Astrocyte (in vitro differentiated cells and primary cell): ENCODE data around the gene CACNG3. TPM values are rescaled to one million over a fixed set of nuclear protein-coding genes. Genes with fewer than 3 reads are reported as not detected.

ENCODE experiments used
- DNase-seq: peaks from one replicate; pipeline ENCODE4 v3.0.0-alpha.2; 2010; ENCODE audit warnings: low read depth
- FAIRE-seq: peaks from 2 replicates; lab custom pipeline; 2011; peaks lifted over from hg19 to GRCh38; lab: Jason Lieb, UNC
- H2AFZ ChIP-seq: 2 replicates; pipeline ENCODE4 v1.6.0; 2012; ENCODE audit warnings: low read depth, low read length, inconsistent platforms
- H3K27ac ChIP-seq: 2 replicates; pipeline ENCODE4 v1.5.1; 2011; ENCODE audit warnings: low read depth, low read length, inconsistent platforms
- H3K27me3 ChIP-seq: 2 replicates; pipeline ENCODE4 v1.6.0; 2011; ENCODE audit warnings: low read length, inconsistent platforms; ENCODE audit not compliant: insufficient read depth
- H3K36me3 ChIP-seq: 2 replicates; pipeline ENCODE4 v1.5.1; 2011; ENCODE audit warnings: low read length, inconsistent platforms; ENCODE audit not compliant: insufficient read depth
- H3K4me1 ChIP-seq: 2 replicates; pipeline ENCODE4 v1.5.1; 2011; ENCODE audit warnings: low read length, inconsistent platforms; ENCODE audit not compliant: insufficient read depth
- H3K4me2 ChIP-seq: 2 replicates; pipeline ENCODE4 v1.6.0; 2012; ENCODE audit warnings: low read length, inconsistent platforms
- H3K4me3 ChIP-seq: 2 replicates; pipeline ENCODE4 v1.5.1; 2011; ENCODE audit warnings: low read depth, mild to moderate bottlenecking, low read length, inconsistent platforms; ENCODE audit not compliant: insufficient read depth
- H3K79me2 ChIP-seq: 2 replicates; pipeline ENCODE4 v1.6.0; 2012; ENCODE audit warnings: mild to moderate bottlenecking, low read length, inconsistent platforms; ENCODE audit not compliant: insufficient read depth
- H3K9ac ChIP-seq: 2 replicates; pipeline ENCODE4 v1.6.0; 2012; ENCODE audit warnings: mild to moderate bottlenecking, low read length, inconsistent platforms
- H3K9me3 ChIP-seq: 2 replicates; pipeline ENCODE4 v1.5.1; 2012; ENCODE audit warnings: low read depth, mild to moderate bottlenecking, low read length, inconsistent platforms; ENCODE audit not compliant: insufficient read depth
- H4K20me1 ChIP-seq: 2 replicates; pipeline ENCODE4 v1.6.0; 2012; ENCODE audit warnings: low read length, inconsistent platforms; ENCODE audit not compliant: insufficient read depth
- H3K27ac Mint-ChIP-seq: one replicate; pipeline ENCODE4 v1.8.0; 2021; ENCODE audit warnings: mild to moderate bottlenecking, mixed read lengths; ENCODE audit not compliant: unreplicated experiment
- H3K27me3 Mint-ChIP-seq: one replicate; pipeline ENCODE4 v1.8.0; 2021; ENCODE audit warnings: low read depth, mixed read lengths; ENCODE audit not compliant: unreplicated experiment
- H3K36me3 Mint-ChIP-seq: one replicate; pipeline ENCODE4 v1.8.0; 2021; ENCODE audit warnings: low read depth, mixed read lengths; ENCODE audit not compliant: unreplicated experiment
- H3K4me1 Mint-ChIP-seq: one replicate; pipeline ENCODE4 v1.8.0; 2021; ENCODE audit warnings: low read depth, mixed read lengths; ENCODE audit not compliant: unreplicated experiment
- H3K4me3 Mint-ChIP-seq: one replicate; pipeline ENCODE4 v1.8.0; 2021; ENCODE audit warnings: mild to moderate bottlenecking, moderate library complexity, mixed read lengths; ENCODE audit not compliant: unreplicated experiment
- H3K9me3 Mint-ChIP-seq: one replicate; pipeline ENCODE4 v1.8.0; 2021; ENCODE audit warnings: mild to moderate bottlenecking, mixed read lengths; ENCODE audit not compliant: unreplicated experiment
- EZH2 ChIP-seq: IDR thresholded peaks from 2 replicates; pipeline ENCODE4 v1.6.1; 2012; ENCODE audit warnings: mild to moderate bottlenecking, low read length, inconsistent platforms; ENCODE audit not compliant: insufficient read depth
- total RNA-seq: library from RNA; stranded (reverse); gene quantifications from 2 replicates; pipeline ENCODE4 v1.2.1, GENCODE V29; 2021
- TF ChIP-seq, protein P1 (sequence below): IDR thresholded peaks from 2 replicates; pipeline ENCODE4 v1.5.1; 2011; ENCODE audit warnings: low read depth, mild to moderate bottlenecking, inconsistent platforms, low read length, moderate library complexity; ENCODE audit not compliant: insufficient read depth

Gene CACNG3
- total RNA-seq, 1 donor from 2014 or later, result not detected

DNA sequence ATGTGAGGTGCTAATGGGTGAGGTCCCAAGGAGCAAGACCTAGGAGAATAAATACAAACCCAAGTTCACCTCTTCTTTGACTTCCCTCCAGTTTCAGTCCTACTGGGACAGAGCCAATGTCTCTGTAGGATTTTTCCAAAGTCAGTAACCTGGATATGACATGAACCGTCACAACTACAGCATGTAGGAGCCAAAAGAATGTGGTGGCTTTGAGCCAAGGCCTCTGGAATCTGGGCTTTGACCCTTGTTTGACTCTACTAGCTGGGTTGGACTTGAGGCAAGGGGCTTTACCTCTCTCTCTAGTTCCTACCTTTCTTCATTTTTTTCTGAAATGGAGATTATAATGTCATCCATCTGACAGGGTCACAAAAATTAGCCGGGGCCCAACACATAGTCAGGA is 91.4 kb downstream of the CACNG3 start:
- H3K9ac ChIP-seq, result no peak overlapping the region
- H3K4me1 Mint-ChIP-seq, result peaks cover 8% of the 10 kb centered on the region
- TF ChIP-seq, protein P1, sequence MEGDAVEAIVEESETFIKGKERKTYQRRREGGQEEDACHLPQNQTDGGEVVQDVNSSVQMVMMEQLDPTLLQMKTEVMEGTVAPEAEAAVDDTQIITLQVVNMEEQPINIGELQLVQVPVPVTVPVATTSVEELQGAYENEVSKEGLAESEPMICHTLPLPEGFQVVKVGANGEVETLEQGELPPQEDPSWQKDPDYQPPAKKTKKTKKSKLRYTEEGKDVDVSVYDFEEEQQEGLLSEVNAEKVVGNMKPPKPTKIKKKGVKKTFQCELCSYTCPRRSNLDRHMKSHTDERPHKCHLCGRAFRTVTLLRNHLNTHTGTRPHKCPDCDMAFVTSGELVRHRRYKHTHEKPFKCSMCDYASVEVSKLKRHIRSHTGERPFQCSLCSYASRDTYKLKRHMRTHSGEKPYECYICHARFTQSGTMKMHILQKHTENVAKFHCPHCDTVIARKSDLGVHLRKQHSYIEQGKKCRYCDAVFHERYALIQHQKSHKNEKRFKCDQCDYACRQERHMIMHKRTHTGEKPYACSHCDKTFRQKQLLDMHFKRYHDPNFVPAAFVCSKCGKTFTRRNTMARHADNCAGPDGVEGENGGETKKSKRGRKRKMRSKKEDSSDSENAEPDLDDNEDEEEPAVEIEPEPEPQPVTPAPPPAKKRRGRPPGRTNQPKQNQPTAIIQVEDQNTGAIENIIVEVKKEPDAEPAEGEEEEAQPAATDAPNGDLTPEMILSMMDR, result no peak
- no peak for TF ChIP-seq EZH2
- peaks cover 4% of the 10 kb centered on the region for H3K9me3 Mint-ChIP-seq
- no peaks in the 10 kb centered on the region for H3K4me1 ChIP-seq
- no peaks in the 10 kb centered on the region for H3K36me3 Mint-ChIP-seq
- no peak overlapping the region for H3K4me3 Mint-ChIP-seq
- DNase-seq, result no peak
- no peak overlapping the region for H3K27ac Mint-ChIP-seq
- FAIRE-seq, result no peak
- H3K79me2 ChIP-seq, result no peaks in the 10 kb centered on the region
- no peak overlapping the region for H3K4me2 ChIP-seq
- peaks cover 4% of the 10 kb centered on the region for H3K27me3 Mint-ChIP-seq
- no peak overlapping the region for H3K27ac ChIP-seq
- H3K9me3 ChIP-seq, result no peaks in the 10 kb centered on the region
- H2AFZ ChIP-seq, result no peak overlapping the region
- H3K27me3 ChIP-seq, result no peaks in the 10 kb centered on the region
- H4K20me1 ChIP-seq, result no peaks in the 10 kb centered on the region
- no peak overlapping the region for H3K4me3 ChIP-seq
- H3K36me3 ChIP-seq, result no peaks in the 10 kb centered on the region

DNA sequence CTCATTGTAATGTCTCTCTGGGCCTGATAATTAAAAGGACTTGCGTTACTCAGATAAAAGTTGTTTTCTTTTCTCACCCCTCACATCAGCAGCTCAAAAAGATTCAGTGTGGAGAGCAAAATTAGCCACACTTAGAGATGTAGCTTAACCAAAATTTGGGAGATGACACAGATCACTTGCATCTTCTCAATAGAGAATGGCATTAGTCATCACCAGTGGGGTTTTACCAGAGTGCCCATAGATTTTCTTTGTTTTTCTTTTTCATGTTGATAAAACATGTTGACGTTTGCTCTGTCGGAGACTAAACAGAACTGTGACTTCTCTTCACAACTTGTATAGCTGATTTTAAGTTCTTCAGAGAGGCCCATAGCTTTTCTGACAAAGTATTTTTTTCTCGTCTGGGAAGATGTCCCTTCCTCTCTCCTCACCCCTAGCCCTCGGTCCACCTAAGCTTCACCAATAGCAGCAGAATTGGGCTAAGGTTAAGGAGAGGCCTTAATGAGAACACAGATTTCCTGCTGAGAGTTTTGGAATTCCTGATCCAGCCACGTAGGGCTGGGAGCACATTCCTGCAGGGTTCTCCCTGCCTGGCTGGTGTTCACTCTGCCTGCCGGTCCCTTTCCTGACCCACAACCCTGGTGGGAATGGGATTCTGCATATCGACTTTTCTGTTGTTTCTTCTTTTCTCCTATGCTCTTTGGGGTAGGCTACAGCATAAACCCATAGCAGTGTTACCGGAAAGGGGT is 92.6 kb downstream of the CACNG3 start:
- H3K36me3 ChIP-seq, result no peaks in the 10 kb centered on the region
- H2AFZ ChIP-seq, result no peak overlapping the region
- H3K27me3 ChIP-seq, result no peaks in the 10 kb centered on the region
- no peak overlapping the region for H3K4me2 ChIP-seq
- Mint-ChIP-seq H3K36me3 (no peaks in the 10 kb centered on the region), H3K9me3 (peaks cover 4% of the 10 kb centered on the region), H3K27me3 (peaks cover 4% of the 10 kb centered on the region), H3K27ac (peak overlapping the region; percentile 20), H3K4me1 (peaks cover 8% of the 10 kb centered on the region), H3K4me3 (no peak overlapping the region)
- H4K20me1 ChIP-seq, result no peaks in the 10 kb centered on the region
- H3K4me1 ChIP-seq, result no peaks in the 10 kb centered on the region
- H3K79me2 ChIP-seq, result no peaks in the 10 kb centered on the region
- H3K9ac ChIP-seq, result no peak overlapping the region
- H3K9me3 ChIP-seq, result no peaks in the 10 kb centered on the region
- H3K27ac ChIP-seq, result no peak overlapping the region
- FAIRE-seq (no peak), DNase-seq (no peak)
- H3K4me3 ChIP-seq, result no peak overlapping the region
- no peak for TF ChIP-seq EZH2
- TF ChIP-seq, protein P1, result no peak

DNA sequence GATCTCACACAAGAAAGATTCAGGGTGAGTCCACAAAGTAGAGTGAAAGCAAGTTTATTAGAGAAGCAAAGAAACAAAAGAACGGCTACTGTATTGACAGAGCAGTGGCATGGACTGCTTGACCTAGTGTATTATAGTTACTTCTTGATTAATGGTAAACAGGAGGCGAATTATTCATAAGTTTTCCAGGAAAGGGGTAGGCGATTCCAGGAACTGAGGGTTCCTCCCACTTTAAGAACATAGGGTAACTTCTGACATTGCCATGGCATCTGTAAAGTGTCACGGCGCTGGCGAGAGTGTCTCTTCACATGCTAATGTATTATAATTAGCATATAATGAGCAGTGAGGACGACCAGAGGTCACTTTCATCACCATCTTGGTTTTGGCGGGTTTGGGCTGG is 93.2 kb downstream of the CACNG3 start:
- Histone ChIP-seq H4K20me1 (no peaks in the 10 kb centered on the region), H3K4me2 (no peak overlapping the region), H3K27me3 (no peaks in the 10 kb centered on the region), H3K4me1 (no peaks in the 10 kb centered on the region), H3K9ac (no peak overlapping the region), H3K79me2 (no peaks in the 10 kb centered on the region), H3K27ac (no peak overlapping the region), H2AFZ (no peak overlapping the region), H3K4me3 (no peak overlapping the region), H3K36me3 (no peaks in the 10 kb centered on the region), H3K9me3 (no peaks in the 10 kb centered on the region)
- no peak for FAIRE-seq
- Mint-ChIP-seq H3K9me3 (peaks cover 4% of the 10 kb centered on the region), H3K36me3 (no peaks in the 10 kb centered on the region), H3K4me1 (peaks cover 8% of the 10 kb centered on the region), H3K27me3 (peaks cover 7% of the 10 kb centered on the region), H3K4me3 (no peak overlapping the region), H3K27ac (no peak overlapping the region)
- DNase-seq, result no peak
- no peak for TF ChIP-seq EZH2
- TF ChIP-seq, protein P1, result no peak
